Tibial nerve (tissue), 4 donors: ENCODE data around the gene WNT16. TPM values are rescaled to one million over a fixed set of nuclear protein-coding genes. Genes with fewer than 3 reads are reported as not detected.
A peak's percentile ranks its signal among the peaks of the same experiment; 100 is the strongest.

ENCODE experiments used
- DNase-seq, 2 donors: peaks; one replicate each; pipeline ENCODE4 v3.0.0-alpha.2; 2019; ENCODE audit warnings: low spot score in 2 of 2
- H3K27ac ChIP-seq, 4 donors: fragments of 200-600 bp; sonication (generic) in 3 of 4; one replicate each; pipeline ENCODE4 v1.5.1; 2017 to 2019; ENCODE audit warnings: mild to moderate bottlenecking in 1 of 4
- H3K27me3 ChIP-seq, 2 donors: fragments of 200-600 bp; sonication (generic) in 1 of 2; one replicate each; pipeline versions ENCODE4 v1.5.1 to v1.6.0; 2017 to 2019
- H3K36me3 ChIP-seq, 3 donors: fragments of 200-600 bp; sonication (generic); one replicate each; pipeline ENCODE4 v1.5.1; 2018 to 2019
- H3K4me1 ChIP-seq, 4 donors: fragments of 200-600 bp; sonication (generic) in 3 of 4; one replicate each; pipeline ENCODE4 v1.5.1; 2017 to 2019
- H3K4me3 ChIP-seq, 4 donors: fragments of 200-600 bp; sonication (generic) in 3 of 4; one replicate each; pipeline ENCODE4 v1.5.1; 2017 to 2019; ENCODE audit warnings: mild to moderate bottlenecking in 1 of 4, moderate library complexity in 1 of 4
- H3K9me3 ChIP-seq, 4 donors: fragments of 200-600 bp; sonication (generic) in 3 of 4; one replicate each; pipeline ENCODE4 v1.5.1; 2017 to 2019
- CTCF ChIP-seq, 5 experiments: fragments of 200-600 bp in 3 of 5; fragments of 450-650 bp in 2 of 5; sonication (generic) in 3 of 5; IDR thresholded peaks; one replicate each; pipeline ENCODE4 v1.5.1; 2016 to 2019; ENCODE audit warnings: antibody characterized with exemption in 5 of 5, mild to moderate bottlenecking in 3 of 5, moderate library complexity in 2 of 5
- EP300 ChIP-seq, 2 donors: sonication (generic); formaldehyde crosslinking; IDR thresholded peaks; one replicate each; pipeline ENCODE4 v1.6.1; 2017; ENCODE audit warnings: antibody characterized with exemption in 2 of 2, mild to moderate bottlenecking in 1 of 2
- POLR2A ChIP-seq, 2 donors: fragments of 450-650 bp; IDR thresholded peaks; one replicate each; pipeline ENCODE4 v1.6.1; 2017; ENCODE audit warnings: antibody characterized with exemption in 2 of 2, mild to moderate bottlenecking in 2 of 2, moderate library complexity in 2 of 2
- WGBS, 2 donors: methylation state at CpG; one replicate each; pipeline ENCODE4 v1.1.5; 2018; 5-methylcytosine and 5-hydroxymethylcytosine counted together
- total RNA-seq, 4 donors: library from RNA; depleted of rRNA; stranded (reverse); fragments of >200 nt; gene quantifications; one replicate each; pipeline ENCODE4 v1.1.0, GENCODE V29; 2016

Gene WNT16
- total RNA-seq, 4 donors from 2014 or later = 0.20 to 0.21 TPM; not detected in 2

DNA sequence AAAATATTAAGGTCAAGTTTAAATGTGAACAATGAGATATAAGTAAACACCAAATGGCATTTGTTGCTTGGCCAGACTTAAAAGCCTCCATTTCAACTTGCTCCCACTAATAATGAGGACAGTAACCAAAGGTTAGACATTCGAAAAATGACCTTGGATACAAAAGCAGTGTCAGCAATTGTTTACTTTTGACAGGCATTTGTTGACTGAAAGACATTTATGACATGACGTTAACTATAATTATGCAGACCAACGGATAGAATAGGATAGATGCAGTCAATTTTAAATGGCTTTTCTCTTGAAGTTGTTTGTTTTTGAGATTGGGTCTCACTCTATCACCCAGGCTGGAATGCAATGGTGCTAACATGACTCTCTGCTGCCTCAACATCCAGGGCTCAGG is 6.3 kb upstream of the WNT16 start:
- peaks cover 0 to 6% of the 10 kb centered on the region in 2 donors for H3K27me3 ChIP-seq
- 46 to 54% methylated on average over 3 of the region's 3 CpGs for WGBS, 2 donors
- H3K36me3 ChIP-seq = no peaks in the 10 kb centered on the region
- TF ChIP-seq CTCF (IDR thresholded peaks at IDR 0.05) = no peak
- no peak for TF ChIP-seq POLR2A (IDR thresholded peaks at IDR 0.05)
- TF ChIP-seq EP300 (IDR thresholded peaks at IDR 0.05) = no peak
- no peak for DNase-seq
- no peaks in the 10 kb centered on the region for H3K4me1 ChIP-seq
- no peak overlapping the region for H3K4me3 ChIP-seq
- no peak overlapping the region for H3K27ac ChIP-seq
- no peaks in the 10 kb centered on the region for H3K9me3 ChIP-seq

DNA sequence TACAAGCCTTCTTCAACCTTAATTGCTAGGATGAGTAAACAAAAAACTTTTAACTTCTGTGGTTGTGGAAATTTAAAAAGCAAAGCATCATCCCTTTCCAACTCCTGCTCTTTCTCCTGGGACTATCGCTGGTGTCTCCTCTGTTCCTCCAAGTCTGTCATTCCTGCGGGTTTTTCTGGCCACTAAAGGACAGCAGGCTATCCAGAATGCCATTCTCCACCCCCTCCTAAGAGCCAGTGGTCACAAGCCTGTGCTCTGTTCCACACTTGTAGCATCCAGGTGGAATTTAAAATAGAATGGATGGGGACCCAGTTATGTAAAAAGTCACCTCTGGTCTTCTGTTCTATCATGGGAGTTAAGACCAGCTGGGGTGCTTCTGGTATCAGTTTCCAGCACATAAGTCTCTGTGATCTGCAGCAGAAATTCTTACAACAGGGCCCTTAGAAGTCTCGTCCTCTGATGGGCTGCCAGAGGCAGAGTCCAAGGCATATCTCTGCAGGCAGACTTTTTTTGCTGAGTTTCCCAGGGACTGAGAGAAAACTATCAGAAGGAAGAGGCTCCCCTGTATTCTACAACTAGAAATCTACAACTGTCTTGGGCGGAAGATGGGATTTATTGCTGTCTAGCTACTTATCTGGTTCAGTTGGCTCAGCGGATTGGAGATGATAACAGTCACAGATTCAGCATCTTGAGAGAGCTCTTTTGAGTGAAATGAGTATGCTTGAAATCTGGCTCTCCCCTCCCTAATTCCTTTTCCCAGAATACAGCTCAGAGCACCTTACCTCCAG is 5.1 kb upstream of the WNT16 start:
- TF ChIP-seq POLR2A (IDR thresholded peaks at IDR 0.05) = no peak
- no peak for TF ChIP-seq CTCF (IDR thresholded peaks at IDR 0.05)
- no peak for TF ChIP-seq EP300 (IDR thresholded peaks at IDR 0.05)
- H3K27ac ChIP-seq = no peak overlapping the region
- H3K4me3 ChIP-seq = no peak overlapping the region
- 63 to 69% methylated on average over 5 of the region's 5 CpGs for WGBS, 2 donors
- H3K9me3 ChIP-seq = no peaks in the 10 kb centered on the region
- no peaks in the 10 kb centered on the region for H3K36me3 ChIP-seq
- peaks cover 0 to 1% (median under 1%) of the 10 kb centered on the region in 4 donors for H3K4me1 ChIP-seq
- DNase-seq = no peak
- H3K27me3 ChIP-seq = peaks cover 0 to 16% of the 10 kb centered on the region in 2 donors

DNA sequence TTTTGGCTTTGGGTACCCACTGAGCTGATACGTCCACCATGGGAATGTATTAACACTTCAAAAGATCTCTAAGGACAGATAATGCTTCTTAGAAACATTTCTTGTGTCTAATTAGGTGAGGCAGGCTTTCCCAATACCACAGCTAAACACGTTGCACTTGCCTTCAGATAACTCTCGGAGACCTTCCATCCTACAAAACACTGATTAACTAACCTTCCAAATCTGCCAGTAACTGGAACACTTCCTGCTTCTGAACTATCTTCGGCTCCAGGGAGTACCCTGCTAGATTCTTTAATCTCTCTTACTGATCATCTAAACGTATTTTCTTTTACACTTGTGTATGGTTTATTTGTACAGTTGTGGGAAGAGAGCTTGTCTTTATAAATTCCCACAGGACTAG is 1.1 kb upstream of the WNT16 start:
- H3K27ac ChIP-seq = no peak overlapping the region
- no peaks in the 10 kb centered on the region for H3K9me3 ChIP-seq
- 84 to 87% methylated on average over 5 of the region's 5 CpGs for WGBS, 2 donors
- no peak overlapping the region for H3K4me3 ChIP-seq
- no peaks in the 10 kb centered on the region for H3K36me3 ChIP-seq
- TF ChIP-seq POLR2A (IDR thresholded peaks at IDR 0.05) = no peak
- TF ChIP-seq EP300 (IDR thresholded peaks at IDR 0.05) = no peak
- TF ChIP-seq CTCF (IDR thresholded peaks at IDR 0.05) = no peak
- H3K27me3 ChIP-seq = peaks cover 0 to 56% of the 10 kb centered on the region in 2 donors
- DNase-seq = no peak
- H3K4me1 ChIP-seq = peaks cover 0 to 23% (median 16%) of the 10 kb centered on the region in 4 donors

DNA sequence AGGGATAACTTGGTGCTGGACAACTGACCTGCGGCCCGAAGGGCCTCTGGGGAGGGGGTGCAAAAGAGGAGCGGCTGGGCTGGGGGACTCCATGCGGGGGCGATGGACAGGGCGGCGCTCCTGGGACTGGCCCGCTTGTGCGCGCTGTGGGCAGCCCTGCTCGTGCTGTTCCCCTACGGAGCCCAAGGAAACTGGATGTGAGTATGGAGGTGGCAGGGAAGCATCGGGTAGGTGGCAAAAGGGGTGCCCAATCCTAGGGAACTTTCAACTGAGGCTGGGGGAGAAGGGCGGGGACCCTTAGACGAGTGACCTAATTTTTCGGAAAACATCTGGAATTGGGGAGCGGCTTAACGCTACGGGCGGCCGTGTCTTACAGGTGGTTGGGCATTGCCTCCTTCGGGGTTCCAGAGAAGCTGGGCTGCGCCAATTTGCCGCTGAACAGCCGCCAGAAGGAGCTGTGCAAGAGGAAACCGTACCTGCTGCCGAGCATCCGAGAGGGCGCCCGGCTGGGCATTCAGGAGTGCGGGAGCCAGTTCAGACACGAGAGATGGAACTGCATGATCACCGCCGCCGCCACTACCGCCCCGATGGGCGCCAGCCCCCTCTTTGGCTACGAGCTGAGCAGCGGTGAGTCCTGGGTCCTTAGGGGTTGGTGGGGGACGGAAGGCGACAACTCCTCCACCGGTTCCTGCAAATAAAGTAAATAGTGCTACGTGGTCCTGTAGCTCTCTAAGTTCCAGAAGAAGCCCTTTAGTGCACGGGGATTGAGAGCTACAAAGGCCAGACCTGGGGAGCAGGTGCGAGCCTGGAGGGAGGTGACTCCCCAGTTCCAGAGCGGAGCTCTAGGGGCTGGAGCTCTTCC is 622 bp downstream of the WNT16 start:
- Histone ChIP-seq H3K36me3 (no peaks in the 10 kb centered on the region), H3K9me3 (no peaks in the 10 kb centered on the region), H3K27me3 (peaks cover 0 to 53% of the 10 kb centered on the region in 2 donors), H3K4me1 (peaks cover 0 to 23% (median 16%) of the 10 kb centered on the region in 4 donors), H3K4me3 (peak overlapping the region; percentile 17 to 43 (median 31)), H3K27ac (no peak overlapping the region)
- WGBS, 2 donors = 3 to 4% methylated on average over 39 to 47 of the region's 47 CpGs
- no peak for DNase-seq
- TF ChIP-seq CTCF (IDR thresholded peaks at IDR 0.05) (no peak), EP300 (IDR thresholded peaks at IDR 0.05) (no peak), POLR2A (IDR thresholded peaks at IDR 0.05) (no peak)
